ENCODE results near the gene ZNF541.

- TF ChIP-seq EP300 (IDR thresholded peaks at IDR 0.05; ENCODE audit: low read depth) (no peak), POLR2A (IDR thresholded peaks at IDR 0.05) (no peak), CTCF (IDR thresholded peaks at IDR 0.05) (no peak), POLR2AphosphoS5 (IDR thresholded peaks at IDR 0.05) (no peak)
Observed at GRCh38 chr19:47569331-47569730, 3.6 kb downstream of the ZNF541 start.

Measured in transverse colon (tissue), 4 donors.